Lower leg skin (tissue), 4 donors: Measurements from ENCODE around the gene TBRG1. TPM values are rescaled to one million over a fixed set of nuclear protein-coding genes. Genes with fewer than 3 reads are reported as not detected.

Experiments used
- DNase-seq, 2 donors: peaks; one replicate each; pipeline ENCODE4 v3.0.0-alpha.2; 2019; ENCODE audit warnings: low spot score in 2 of 2
- H3K4me3 ChIP-seq: fragments of 200-600 bp; sonication (generic); 2 replicates; pipeline ENCODE4 v1.5.1; 2017; ENCODE audit warnings: mild to moderate bottlenecking, low read depth; ENCODE audit not compliant: poor library complexity, severe bottlenecking
- CTCF ChIP-seq, 3 donors: fragments of 450-650 bp; IDR thresholded peaks; one replicate each; pipeline ENCODE4 v1.5.1; 2016; ENCODE audit warnings: antibody characterized with exemption in 3 of 3, mild to moderate bottlenecking in 3 of 3, moderate library complexity in 2 of 3
- POLR2A ChIP-seq, 2 donors: fragments of 450-650 bp; IDR thresholded peaks; one replicate each; pipeline ENCODE4 v1.6.1; 2016 to 2017; ENCODE audit warnings: antibody characterized with exemption in 2 of 2, mild to moderate bottlenecking in 1 of 2, moderate library complexity in 1 of 2
- WGBS, 2 donors: methylation state at CpG; one replicate each; pipeline ENCODE4 v1.1.5; 2018; 5-methylcytosine and 5-hydroxymethylcytosine counted together
- intact Hi-C: fragments of 100-400 bp; cut with DNase I; formaldehyde crosslinking; loops from one replicate; pipeline ENCODE4 v1.15.0; 2023; ENCODE audit warnings: low total_unique reads
- total RNA-seq, 4 donors: library from RNA; depleted of rRNA; stranded (reverse); fragments of >200 nt; gene quantifications; one replicate each; pipeline ENCODE4 v1.1.0, GENCODE V29; 2016

TBRG1 gene
- total RNA-seq, 4 donors from 2014 or later = 13.9 to 24.9 (median 17.9) TPM

GRCh38 chr11:124643605-124644425, 21.2 kb downstream of the TBRG1 start:
- no peak overlapping the region for H3K4me3 ChIP-seq
- TF ChIP-seq POLR2A (IDR thresholded peaks at IDR 0.05) = no peak
- no peak for TF ChIP-seq CTCF (IDR thresholded peaks at IDR 0.05)
- DNase-seq = no peak
- intact Hi-C loops = no loop called here
- 22 to 45% methylated on average over 3 of the region's 3 CpGs for WGBS, 2 donors

GRCh38 chr11:124644426-124645280, 22.0 kb downstream of the TBRG1 start:
- peak; percentile 41 to 89 for DNase-seq
- TF ChIP-seq POLR2A (IDR thresholded peaks at IDR 0.05) (no peak), CTCF (IDR thresholded peaks at IDR 0.05) (peak in 1 of 3 donors; percentile 8)
- WGBS, 2 donors = 21 to 22% methylated on average over 16 of the region's 16 CpGs
- intact Hi-C loops = no loop called here
- H3K4me3 ChIP-seq = no peak overlapping the region

- DNase-seq = no peak
- intact Hi-C loops = no loop called here
- H3K4me3 ChIP-seq = no peak overlapping the region
- WGBS, 2 donors = 79 to 81% methylated on average over 3 of the region's 3 CpGs
- TF ChIP-seq POLR2A (IDR thresholded peaks at IDR 0.05) (no peak), CTCF (IDR thresholded peaks at IDR 0.05) (no peak)
Measured at GRCh38 chr11:124646148-124646547, 23.5 kb downstream of the TBRG1 start.

GRCh38 chr11:124648610-124649009, 25.9 kb downstream of the TBRG1 start:
- TF ChIP-seq POLR2A (IDR thresholded peaks at IDR 0.05) (no peak), CTCF (IDR thresholded peaks at IDR 0.05) (no peak)
- WGBS, 2 donors = 79 to 82% methylated on average over 6 of the region's 6 CpGs
- no peak for DNase-seq
- intact Hi-C loops = no loop called here
- H3K4me3 ChIP-seq = no peak overlapping the region

- DNase-seq = no peak
- intact Hi-C loops = no loop called here
- no peak for TF ChIP-seq CTCF (IDR thresholded peaks at IDR 0.05)
- TF ChIP-seq POLR2A (IDR thresholded peaks at IDR 0.05) = no peak
- WGBS, 2 donors = 76 to 77% methylated on average over 16 of the region's 16 CpGs
- no peak overlapping the region for H3K4me3 ChIP-seq
Measured at GRCh38 chr11:124656774-124657630, 34.3 kb downstream of the TBRG1 start.
